ENCODE measurements around the gene EML3. TPM values are rescaled to one million over a fixed set of nuclear protein-coding genes. Genes with fewer than 3 reads are reported as not detected.

EML3 gene
- total RNA-seq, 1 experiment from 2014 or later: 88.8 TPM

DNA sequence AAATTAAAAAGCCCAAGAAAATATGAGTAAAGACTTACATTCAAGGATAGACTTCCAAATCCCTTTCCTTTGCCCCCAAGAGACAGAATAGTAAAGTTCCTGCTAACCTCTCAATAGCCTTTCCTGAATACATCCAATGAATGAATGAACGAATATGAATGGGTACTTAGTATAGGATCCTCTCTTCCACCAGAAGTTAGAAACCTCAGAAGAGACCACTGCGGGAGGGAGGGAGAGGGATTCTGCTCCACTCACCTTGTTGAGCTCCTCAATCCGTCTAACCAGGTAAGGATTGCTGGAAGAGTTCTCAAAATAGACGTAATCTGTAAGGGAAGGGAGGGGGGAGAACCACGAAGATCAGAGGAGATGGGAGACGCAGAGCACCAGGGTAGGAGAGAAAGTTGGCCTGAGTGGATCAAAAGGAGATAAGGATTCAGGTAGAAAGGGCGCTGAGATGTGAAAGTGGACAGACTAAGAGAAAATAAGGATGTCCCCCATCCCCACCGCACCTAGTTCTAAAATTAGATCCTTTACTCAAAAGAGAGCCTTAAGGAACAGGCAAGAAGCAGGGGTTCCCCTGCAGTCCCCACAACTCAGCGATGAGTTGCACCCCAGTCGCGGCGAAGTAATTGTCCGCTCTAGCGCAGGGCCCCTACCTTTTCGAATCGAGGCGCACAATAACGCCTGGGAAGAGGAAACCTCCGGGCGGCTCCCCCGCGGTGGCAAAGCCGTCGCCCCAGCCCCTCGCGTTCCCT is 12.0 kb downstream of the EML3 start:
- ChIA-PET CTCF (no interaction called here), POLR2A (interaction anchor here (0.5 to 1.9 kb wide), 6 partner anchors 9 to 188 kb away, joined by 3 to 8 read pairs (median 6); partner anchors contain the start of genes B3GAT3 and TUT1)
- H3K27ac ChIP-seq (ENCODE audit: low read length): peak overlapping the region; percentile 98
- H3K4me1 ChIP-seq (ENCODE audit: control insufficient read depth, insufficient read depth, low read length): peaks cover 26% of the 10 kb centered on the region
- no peak for DNase-seq (ENCODE audit: low read depth, low spot score)
- H3K27me3 ChIP-seq (ENCODE audit: control insufficient read depth, insufficient read depth, low read length): no peaks in the 10 kb centered on the region
- in situ Hi-C loops (cut with HindIII; ENCODE audit: low pct_unique_long_range_greater_than_20kb, low sequenced_read_pairs) (no loop called here), intact Hi-C loops (cut with micrococcal nuclease; ENCODE audit: unreplicated experiment) (no loop called here)
- ATAC-seq: no peak
- TF ChIP-seq, protein P1, sequence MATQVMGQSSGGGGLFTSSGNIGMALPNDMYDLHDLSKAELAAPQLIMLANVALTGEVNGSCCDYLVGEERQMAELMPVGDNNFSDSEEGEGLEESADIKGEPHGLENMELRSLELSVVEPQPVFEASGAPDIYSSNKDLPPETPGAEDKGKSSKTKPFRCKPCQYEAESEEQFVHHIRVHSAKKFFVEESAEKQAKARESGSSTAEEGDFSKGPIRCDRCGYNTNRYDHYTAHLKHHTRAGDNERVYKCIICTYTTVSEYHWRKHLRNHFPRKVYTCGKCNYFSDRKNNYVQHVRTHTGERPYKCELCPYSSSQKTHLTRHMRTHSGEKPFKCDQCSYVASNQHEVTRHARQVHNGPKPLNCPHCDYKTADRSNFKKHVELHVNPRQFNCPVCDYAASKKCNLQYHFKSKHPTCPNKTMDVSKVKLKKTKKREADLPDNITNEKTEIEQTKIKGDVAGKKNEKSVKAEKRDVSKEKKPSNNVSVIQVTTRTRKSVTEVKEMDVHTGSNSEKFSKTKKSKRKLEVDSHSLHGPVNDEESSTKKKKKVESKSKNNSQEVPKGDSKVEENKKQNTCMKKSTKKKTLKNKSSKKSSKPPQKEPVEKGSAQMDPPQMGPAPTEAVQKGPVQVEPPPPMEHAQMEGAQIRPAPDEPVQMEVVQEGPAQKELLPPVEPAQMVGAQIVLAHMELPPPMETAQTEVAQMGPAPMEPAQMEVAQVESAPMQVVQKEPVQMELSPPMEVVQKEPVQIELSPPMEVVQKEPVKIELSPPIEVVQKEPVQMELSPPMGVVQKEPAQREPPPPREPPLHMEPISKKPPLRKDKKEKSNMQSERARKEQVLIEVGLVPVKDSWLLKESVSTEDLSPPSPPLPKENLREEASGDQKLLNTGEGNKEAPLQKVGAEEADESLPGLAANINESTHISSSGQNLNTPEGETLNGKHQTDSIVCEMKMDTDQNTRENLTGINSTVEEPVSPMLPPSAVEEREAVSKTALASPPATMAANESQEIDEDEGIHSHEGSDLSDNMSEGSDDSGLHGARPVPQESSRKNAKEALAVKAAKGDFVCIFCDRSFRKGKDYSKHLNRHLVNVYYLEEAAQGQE (IDR thresholded peaks at IDR 0.05; ENCODE audit: insufficient read depth in 1 of 2, low read depth in 2 of 2, low read length in 1 of 2): no peak
- TF ChIP-seq POLR2AphosphoS5 (IDR thresholded peaks at IDR 0.05; ENCODE audit: low read depth, low read length): no peak
- peak overlapping the region; percentile 70 to 76 for H3K4me3 ChIP-seq (ENCODE audit: low read depth in 2 of 2, low read length in 2 of 2)
- H3K36me3 ChIP-seq (ENCODE audit: control insufficient read depth, insufficient read depth, low read length): peaks cover 27% of the 10 kb centered on the region
- no TSS peak for BruUV-seq (replicated peaks)
- H3K9me3 ChIP-seq (ENCODE audit: control insufficient read depth, insufficient read depth, low read depth, low read length): no peaks in the 10 kb centered on the region

DNA sequence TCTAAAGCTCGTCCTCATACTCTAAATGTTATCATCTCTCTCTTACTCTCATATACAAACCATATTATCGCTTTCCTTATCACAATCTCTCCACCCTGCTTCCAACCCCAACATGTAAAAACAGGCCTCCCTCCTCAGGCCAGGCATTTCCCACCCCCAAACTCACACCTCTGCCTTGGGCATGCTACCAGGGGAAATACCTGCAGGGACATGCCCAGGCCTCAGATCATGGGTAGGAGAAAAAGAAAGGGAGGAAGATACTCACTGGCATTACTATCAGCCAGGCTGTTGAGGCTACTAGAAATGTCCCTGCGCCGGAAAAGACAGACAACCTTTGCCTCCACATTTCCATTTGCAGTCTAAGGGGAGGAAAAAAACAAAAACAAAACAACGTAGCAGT is 12.7 kb downstream of the EML3 start:
- intact Hi-C loops (cut with micrococcal nuclease; ENCODE audit: unreplicated experiment): no loop called here
- ATAC-seq (no peak), DNase-seq (ENCODE audit: low read depth, low spot score) (no peak)
- TF ChIP-seq TCF7L2 (IDR thresholded peaks at IDR 0.05; ENCODE audit: low read depth, low read length): no peak
- Histone ChIP-seq H3K36me3 (ENCODE audit: control insufficient read depth, insufficient read depth, low read length) (peaks cover 27% of the 10 kb centered on the region), H3K4me1 (ENCODE audit: control insufficient read depth, insufficient read depth, low read length) (peaks cover 21% of the 10 kb centered on the region), H3K27me3 (ENCODE audit: control insufficient read depth, insufficient read depth, low read length) (no peaks in the 10 kb centered on the region), H3K4me3 (ENCODE audit: low read depth in 2 of 2, low read length in 2 of 2) (peak overlapping the region; percentile 70 to 76), H3K27ac (ENCODE audit: low read length) (peak overlapping the region; percentile 98), H3K9me3 (ENCODE audit: control insufficient read depth, insufficient read depth, low read depth, low read length) (no peaks in the 10 kb centered on the region)
- POLR2A ChIA-PET: interaction anchor here (0.5 to 0.7 kb wide), 4 partner anchors 9 to 189 kb away, joined by 3 to 8 read pairs (median 4); partner anchors contain the start of gene B3GAT3
- CTCF ChIA-PET: no interaction called here
- in situ Hi-C loops (cut with HindIII; ENCODE audit: low pct_unique_long_range_greater_than_20kb, low sequenced_read_pairs): no loop called here
- BruUV-seq (replicated peaks): TSS peak; percentile 67

DNA sequence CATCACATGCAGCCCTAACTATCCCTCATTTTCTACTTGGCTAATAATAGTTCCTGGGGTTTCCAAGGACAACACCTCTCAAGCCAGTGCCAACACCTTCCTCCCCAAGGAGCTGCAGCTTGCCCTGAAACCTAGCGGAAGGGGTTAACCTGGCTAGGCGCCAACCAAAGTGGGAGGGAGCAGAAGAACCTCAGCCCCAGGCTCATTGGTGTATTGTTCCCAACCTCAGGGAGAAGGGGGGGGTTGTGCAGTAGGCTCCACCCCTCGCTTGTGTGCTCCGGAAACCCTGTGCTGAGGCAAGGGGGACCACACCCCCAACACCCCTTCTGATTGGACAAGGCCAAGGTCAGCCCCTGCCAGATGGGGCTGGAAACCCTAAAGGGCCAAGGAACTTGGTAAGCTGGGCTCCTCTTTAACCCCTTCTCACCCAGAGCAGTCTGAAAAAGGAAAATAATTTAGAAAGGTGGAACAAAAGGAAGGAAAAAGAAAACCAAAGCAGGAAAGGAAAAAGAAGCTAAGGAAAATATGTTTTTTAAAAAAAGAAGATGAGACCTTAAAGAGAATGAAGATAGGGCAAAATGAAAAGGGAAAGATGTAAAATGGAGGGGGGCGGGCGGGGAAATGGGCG is 13.4 kb downstream of the EML3 start:
- no peak for DNase-seq (ENCODE audit: low read depth, low spot score)

More for the DNA sequence above, 13.4 kb downstream of the EML3 start:
- peak overlapping the region; percentile 62 for H3K27ac ChIP-seq (ENCODE audit: low read length)
- H3K4me3 ChIP-seq (ENCODE audit: low read depth in 2 of 2, low read length in 2 of 2): peak overlapping the region; percentile 39 to 70
- ATAC-seq: peak; percentile 54
- POLR2A ChIA-PET: interaction anchor here (0.7 kb wide), 2 partner anchors 46 to 103 kb away, joined by 3 to 7 read pairs; no protein-coding TSS in a partner anchor
- in situ Hi-C loops (cut with HindIII; ENCODE audit: low pct_unique_long_range_greater_than_20kb, low sequenced_read_pairs) (no loop called here), intact Hi-C loops (cut with micrococcal nuclease; ENCODE audit: unreplicated experiment) (no loop called here)
- H3K9me3 ChIP-seq (ENCODE audit: control insufficient read depth, insufficient read depth, low read depth, low read length): no peaks in the 10 kb centered on the region
- CTCF ChIA-PET: no interaction called here
- peaks cover 33% of the 10 kb centered on the region for H3K36me3 ChIP-seq (ENCODE audit: control insufficient read depth, insufficient read depth, low read length)
- TF ChIP-seq TCF7L2 (IDR thresholded peaks at IDR 0.05; ENCODE audit: low read depth, low read length) (no peak), SIN3A (IDR thresholded peaks at IDR 0.05; ENCODE audit: borderline replicate concordance, insufficient read depth, low read depth, low read length) (no peak), POLR2AphosphoS5 (IDR thresholded peaks at IDR 0.05; ENCODE audit: low read depth, low read length) (no peak)
- TF ChIP-seq, protein P2, sequence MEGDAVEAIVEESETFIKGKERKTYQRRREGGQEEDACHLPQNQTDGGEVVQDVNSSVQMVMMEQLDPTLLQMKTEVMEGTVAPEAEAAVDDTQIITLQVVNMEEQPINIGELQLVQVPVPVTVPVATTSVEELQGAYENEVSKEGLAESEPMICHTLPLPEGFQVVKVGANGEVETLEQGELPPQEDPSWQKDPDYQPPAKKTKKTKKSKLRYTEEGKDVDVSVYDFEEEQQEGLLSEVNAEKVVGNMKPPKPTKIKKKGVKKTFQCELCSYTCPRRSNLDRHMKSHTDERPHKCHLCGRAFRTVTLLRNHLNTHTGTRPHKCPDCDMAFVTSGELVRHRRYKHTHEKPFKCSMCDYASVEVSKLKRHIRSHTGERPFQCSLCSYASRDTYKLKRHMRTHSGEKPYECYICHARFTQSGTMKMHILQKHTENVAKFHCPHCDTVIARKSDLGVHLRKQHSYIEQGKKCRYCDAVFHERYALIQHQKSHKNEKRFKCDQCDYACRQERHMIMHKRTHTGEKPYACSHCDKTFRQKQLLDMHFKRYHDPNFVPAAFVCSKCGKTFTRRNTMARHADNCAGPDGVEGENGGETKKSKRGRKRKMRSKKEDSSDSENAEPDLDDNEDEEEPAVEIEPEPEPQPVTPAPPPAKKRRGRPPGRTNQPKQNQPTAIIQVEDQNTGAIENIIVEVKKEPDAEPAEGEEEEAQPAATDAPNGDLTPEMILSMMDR (IDR thresholded peaks at IDR 0.05): no peak
- TF ChIP-seq, protein P1 (IDR thresholded peaks at IDR 0.05; ENCODE audit: insufficient read depth in 1 of 2, low read depth in 2 of 2, low read length in 1 of 2): no peak
- H3K4me1 ChIP-seq (ENCODE audit: control insufficient read depth, insufficient read depth, low read length): peaks cover 19% of the 10 kb centered on the region
- no TSS peak for BruUV-seq (replicated peaks)
- H3K27me3 ChIP-seq (ENCODE audit: control insufficient read depth, insufficient read depth, low read length): no peaks in the 10 kb centered on the region
